ENCODE measurements around the gene REC8. TPM values are rescaled to one million over a fixed set of nuclear protein-coding genes. Genes with fewer than 3 reads are reported as not detected.
"Not testable (repeated sequence)": the region's sequence is repeated elsewhere in the genome, so short reads cannot be mapped to it uniquely, and the experiment has no call there.

Gene REC8
- polyA plus RNA-seq, 1 experiment: 5.5 TPM

GRCh38 chr14:24198814-24199524 is 27.1 kb downstream of the REC8 start:
- CTCF ChIA-PET: no interaction called here
- POLR2A ChIA-PET: no interaction called here
- DNase-seq (ENCODE audit: low read depth): no peak
- Histone ChIP-seq H3K36me3 (ENCODE audit: control insufficient read depth, insufficient read depth, low read length) (peaks cover 2% of the 10 kb centered on the region), H3K27me3 (ENCODE audit: control insufficient read depth, insufficient read depth, low read length) (no peaks in the 10 kb centered on the region), H3K4me3 (ENCODE audit: low read depth, low read length) (no peak overlapping the region)
- no peak for TF ChIP-seq CTCF (IDR thresholded peaks at IDR 0.05; ENCODE audit: insufficient read depth, low read depth, low read length)

- H3K4me3 ChIP-seq (ENCODE audit: low read depth, low read length); H3K27me3 ChIP-seq (ENCODE audit: control insufficient read depth, insufficient read depth, low read length); DNase-seq (ENCODE audit: low read depth); CTCF ChIA-PET; POLR2A ChIA-PET: not testable (repeated sequence)
- H3K36me3 ChIP-seq (ENCODE audit: control insufficient read depth, insufficient read depth, low read length): peaks cover 16% of the 10 kb centered on the region
These were observed 30.7 kb downstream of the REC8 start for GRCh38 chr14:24202538-24202937.

GRCh38 chr14:24203249-24203886 is 31.5 kb downstream of the REC8 start:
- H3K4me3 ChIP-seq (ENCODE audit: low read depth, low read length); POLR2A ChIA-PET; H3K27me3 ChIP-seq (ENCODE audit: control insufficient read depth, insufficient read depth, low read length); DNase-seq (ENCODE audit: low read depth): not testable (repeated sequence)
- peaks cover 18% of the 10 kb centered on the region for H3K36me3 ChIP-seq (ENCODE audit: control insufficient read depth, insufficient read depth, low read length)
- CTCF ChIA-PET: interaction anchor here (1.1 kb wide), 1 partner anchor 13 kb away, joined by 3 read pairs; no protein-coding TSS in a partner anchor

- no peak overlapping the region for H3K4me3 ChIP-seq (ENCODE audit: low read depth, low read length)
- DNase-seq (ENCODE audit: low read depth): no peak
- ChIA-PET POLR2A (no interaction called here), CTCF (interaction anchor here (1.1 kb wide), 1 partner anchor 12 kb away, joined by 3 read pairs; no protein-coding TSS in a partner anchor)
- H3K27me3 ChIP-seq (ENCODE audit: control insufficient read depth, insufficient read depth, low read length): no peaks in the 10 kb centered on the region
- peaks cover 23% of the 10 kb centered on the region for H3K36me3 ChIP-seq (ENCODE audit: control insufficient read depth, insufficient read depth, low read length)
- no peak for TF ChIP-seq CTCF (IDR thresholded peaks at IDR 0.05; ENCODE audit: insufficient read depth, low read depth, low read length)
These were observed 32.6 kb downstream of the REC8 start for GRCh38 chr14:24204163-24205146.

- no peak overlapping the region for H3K4me3 ChIP-seq (ENCODE audit: low read depth, low read length)
- DNase-seq (ENCODE audit: low read depth): no peak
- TF ChIP-seq CTCF (IDR thresholded peaks at IDR 0.05; ENCODE audit: insufficient read depth, low read depth, low read length): no peak
- POLR2A ChIA-PET: no interaction called here
- peaks cover 29% of the 10 kb centered on the region for H3K36me3 ChIP-seq (ENCODE audit: control insufficient read depth, insufficient read depth, low read length)
- H3K27me3 ChIP-seq (ENCODE audit: control insufficient read depth, insufficient read depth, low read length): no peaks in the 10 kb centered on the region
- CTCF ChIA-PET: interaction anchor here (0.5 to 1.7 kb wide), 3 partner anchors 11 to 729 kb away, joined by 3 to 5 read pairs (median 3); no protein-coding TSS in a partner anchor
These were observed 34.6 kb downstream of the REC8 start for GRCh38 chr14:24206260-24207103.

Measured in BJ (cell line).